GM12873 (cell line): ENCODE measurements around the gene CRP.

Experiments
- CTCF ChIP-seq: IDR thresholded peaks from 2 replicates; pipeline ENCODE4 v1.5.1; 2012; ENCODE audit warnings: low read depth, mild to moderate bottlenecking, moderate library complexity, low read length, control low read depth; ENCODE audit not compliant: insufficient read depth; ENCODE audit errors: missing control alignments

Gene CRP

GRCh38 chr1:159668739-159669138 is 45.6 kb downstream of the CRP start:
- no peak for TF ChIP-seq CTCF

GRCh38 chr1:159664247-159664646 is 50.1 kb downstream of the CRP start:
- no peak for TF ChIP-seq CTCF

GRCh38 chr1:159663552-159663951 is 50.8 kb downstream of the CRP start:
- no peak for TF ChIP-seq CTCF
